GM12875 (cell line): ENCODE measurements around the gene NRL.
A peak's percentile ranks its signal among the peaks of the same experiment; 100 is the strongest.

Experiments
- H3K4me3 ChIP-seq: one replicate; pipeline ENCODE4 v1.5.1; 2011; ENCODE audit warnings: low read depth, low read length, control low read depth
- TF ChIP-seq, protein P1 (sequence below): IDR thresholded peaks from 2 replicates; pipeline ENCODE4 v1.5.1; 2011; ENCODE audit warnings: low read depth, mild to moderate bottlenecking, control low read depth, inconsistent platforms, low read length, moderate library complexity, borderline replicate concordance; ENCODE audit not compliant: insufficient read depth

The NRL gene

DNA sequence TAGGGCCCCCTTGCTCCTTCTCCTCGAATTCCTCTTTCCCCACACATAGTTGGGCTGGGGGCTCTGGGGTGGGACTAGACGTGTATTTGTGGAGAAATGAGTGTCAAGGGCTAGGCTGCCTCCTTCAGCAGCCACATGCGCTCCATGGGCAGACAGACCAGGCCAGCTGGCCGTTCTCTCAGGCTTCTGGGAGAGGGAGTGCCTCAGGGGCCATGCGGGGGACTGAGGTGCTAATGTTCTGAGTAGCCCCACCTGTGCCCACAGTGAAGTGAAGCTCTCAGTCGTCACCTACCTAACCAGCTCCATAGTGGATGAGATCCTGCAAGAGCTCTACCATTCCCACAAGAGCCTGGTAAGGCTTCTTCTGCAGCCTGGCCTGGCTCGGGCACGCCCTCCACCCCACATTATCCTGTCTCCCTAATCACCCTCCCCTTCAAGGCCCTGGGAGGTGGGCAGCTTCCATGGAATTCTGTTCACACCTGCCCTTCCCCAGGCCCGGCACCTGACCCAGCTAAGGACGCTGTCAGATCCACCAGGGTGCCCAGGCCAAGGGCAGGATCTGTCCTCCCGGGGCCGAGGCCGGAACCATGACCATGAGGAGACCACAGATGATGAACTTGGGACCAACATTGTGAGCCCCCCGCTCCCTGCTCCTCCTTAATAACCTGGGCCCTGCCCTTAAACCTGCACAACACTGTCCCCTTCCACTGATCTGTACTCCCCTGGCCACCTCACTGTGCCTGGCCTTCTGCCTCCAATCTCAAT lies 52.4 kb downstream of the NRL start:
- no peak overlapping the region for H3K4me3 ChIP-seq
- TF ChIP-seq, protein P1, sequence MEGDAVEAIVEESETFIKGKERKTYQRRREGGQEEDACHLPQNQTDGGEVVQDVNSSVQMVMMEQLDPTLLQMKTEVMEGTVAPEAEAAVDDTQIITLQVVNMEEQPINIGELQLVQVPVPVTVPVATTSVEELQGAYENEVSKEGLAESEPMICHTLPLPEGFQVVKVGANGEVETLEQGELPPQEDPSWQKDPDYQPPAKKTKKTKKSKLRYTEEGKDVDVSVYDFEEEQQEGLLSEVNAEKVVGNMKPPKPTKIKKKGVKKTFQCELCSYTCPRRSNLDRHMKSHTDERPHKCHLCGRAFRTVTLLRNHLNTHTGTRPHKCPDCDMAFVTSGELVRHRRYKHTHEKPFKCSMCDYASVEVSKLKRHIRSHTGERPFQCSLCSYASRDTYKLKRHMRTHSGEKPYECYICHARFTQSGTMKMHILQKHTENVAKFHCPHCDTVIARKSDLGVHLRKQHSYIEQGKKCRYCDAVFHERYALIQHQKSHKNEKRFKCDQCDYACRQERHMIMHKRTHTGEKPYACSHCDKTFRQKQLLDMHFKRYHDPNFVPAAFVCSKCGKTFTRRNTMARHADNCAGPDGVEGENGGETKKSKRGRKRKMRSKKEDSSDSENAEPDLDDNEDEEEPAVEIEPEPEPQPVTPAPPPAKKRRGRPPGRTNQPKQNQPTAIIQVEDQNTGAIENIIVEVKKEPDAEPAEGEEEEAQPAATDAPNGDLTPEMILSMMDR, result no peak

DNA sequence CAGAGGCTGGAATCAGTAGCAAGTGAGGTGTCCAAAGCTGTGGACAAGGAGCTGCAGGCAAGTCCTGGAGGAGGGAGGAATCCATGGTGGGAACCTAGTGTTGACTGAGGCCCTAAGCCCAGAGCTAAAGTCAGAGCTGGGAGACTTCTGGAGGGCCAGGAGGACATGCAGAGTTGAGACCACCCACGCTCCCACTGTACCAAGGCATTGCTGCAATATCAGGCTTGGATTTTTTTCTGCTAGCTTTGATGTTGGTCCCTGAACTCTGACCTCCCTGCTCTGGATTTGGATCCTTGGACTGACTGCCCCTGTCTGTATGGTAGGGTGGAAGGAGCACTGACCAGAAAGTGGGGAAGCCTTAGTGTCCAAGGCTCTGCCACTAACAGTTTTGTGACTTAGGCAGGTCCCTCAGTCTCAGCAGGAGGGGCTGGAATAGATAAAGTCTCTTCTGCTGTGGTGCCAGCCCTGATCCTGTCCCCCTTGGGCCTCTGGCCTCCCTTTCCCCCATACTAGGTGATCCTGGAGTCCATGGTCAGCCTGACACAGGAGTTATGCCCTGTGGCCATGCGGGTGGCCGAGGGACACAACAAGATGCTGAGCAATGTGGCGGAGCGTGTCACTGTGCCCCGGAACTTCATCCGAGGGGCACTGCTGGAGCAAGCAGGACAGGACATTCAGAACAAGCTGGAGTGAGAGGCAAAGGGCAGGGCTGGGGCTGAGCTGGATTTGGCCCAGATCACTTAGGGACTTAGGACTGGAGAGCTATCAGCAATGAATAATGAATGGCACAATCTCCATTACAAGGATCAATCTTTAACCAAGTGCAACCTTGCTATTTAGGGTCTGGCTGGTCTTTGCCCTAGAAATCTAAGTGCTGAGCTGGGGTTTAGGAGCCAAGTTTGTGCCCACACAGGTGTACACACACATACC lies 53.5 kb downstream of the NRL start:
- no peak overlapping the region for H3K4me3 ChIP-seq
- TF ChIP-seq, protein P1, result no peak

DNA sequence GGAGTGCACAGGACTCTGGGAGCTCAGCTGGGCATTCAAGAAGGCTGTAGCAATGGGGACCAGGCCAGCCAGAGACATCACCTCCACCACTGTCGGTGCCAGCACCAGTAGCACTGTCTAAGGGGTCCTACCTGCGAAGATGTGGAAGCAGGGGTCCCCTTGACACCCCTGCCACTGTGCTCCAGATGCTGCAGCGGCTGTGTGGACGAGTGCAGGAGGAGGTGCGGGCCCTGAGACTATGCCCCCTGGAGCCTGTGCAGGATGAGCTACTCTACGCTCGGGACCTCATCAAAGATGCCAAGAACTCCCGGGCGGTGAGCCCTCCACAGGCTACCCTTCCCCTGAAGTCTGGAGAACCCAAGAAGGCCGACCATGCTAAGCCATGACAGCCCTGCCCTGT lies 54.3 kb downstream of the NRL start:
- TF ChIP-seq, protein P1, result no peak

DNA sequence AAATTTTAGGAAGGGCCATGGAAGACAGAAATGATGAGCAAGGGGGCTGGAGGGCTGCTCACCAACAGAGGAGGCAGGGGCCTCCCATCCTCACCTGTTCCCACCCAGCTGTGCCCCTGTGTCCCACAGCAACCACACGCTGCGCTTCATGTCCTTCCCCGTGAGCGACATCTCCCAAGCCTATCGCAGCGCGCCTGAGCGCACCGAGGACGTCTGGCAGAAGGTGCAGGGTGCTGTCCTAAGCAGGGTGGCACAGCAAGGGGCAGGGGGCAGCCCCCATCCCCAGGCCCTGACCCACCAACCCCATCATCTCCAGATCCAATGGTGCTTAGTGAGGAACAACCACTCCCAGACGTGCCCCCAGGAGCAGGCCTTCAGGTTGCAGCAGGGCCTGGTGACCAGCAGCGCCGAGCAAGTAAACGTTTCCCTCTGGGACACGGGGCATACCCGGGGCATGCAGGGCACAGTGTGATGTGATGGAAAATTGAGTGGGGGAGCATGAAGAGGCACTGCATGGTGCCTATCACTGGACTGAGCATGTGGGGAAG lies 54.8 kb downstream of the NRL start:
- no peak overlapping the region for H3K4me3 ChIP-seq
- TF ChIP-seq, protein P1, result no peak

More for the DNA sequence above, 54.3 kb downstream of the NRL start:
- H3K4me3 ChIP-seq, result no peak overlapping the region

DNA sequence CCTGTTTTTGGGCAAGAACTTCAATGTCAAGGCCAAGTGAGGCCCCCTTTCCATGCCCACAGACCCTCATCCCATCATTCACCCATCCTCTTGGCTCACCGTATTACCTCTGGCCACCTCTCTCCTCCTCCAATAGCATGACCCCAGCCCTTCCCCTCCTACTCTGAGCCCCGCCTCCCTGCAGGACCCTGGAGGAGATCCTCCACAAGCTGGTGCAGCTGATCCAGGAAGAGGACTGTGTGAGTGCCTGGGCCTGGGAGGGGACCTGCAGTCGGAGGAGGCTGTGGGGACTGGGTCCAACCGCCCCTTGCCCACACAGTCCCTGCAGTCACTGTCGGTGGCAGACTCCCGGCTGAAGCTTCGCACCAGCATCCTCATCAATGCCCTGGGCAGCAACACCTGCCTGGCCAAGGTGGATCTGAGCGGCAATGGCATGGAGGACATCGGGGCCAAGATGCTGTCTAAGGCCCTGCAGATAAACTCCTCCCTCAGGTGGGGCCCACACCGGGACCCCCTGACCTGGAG lies 55.7 kb downstream of the NRL start:
- TF ChIP-seq, protein P1, result no peak
- H3K4me3 ChIP-seq, result no peak overlapping the region

DNA sequence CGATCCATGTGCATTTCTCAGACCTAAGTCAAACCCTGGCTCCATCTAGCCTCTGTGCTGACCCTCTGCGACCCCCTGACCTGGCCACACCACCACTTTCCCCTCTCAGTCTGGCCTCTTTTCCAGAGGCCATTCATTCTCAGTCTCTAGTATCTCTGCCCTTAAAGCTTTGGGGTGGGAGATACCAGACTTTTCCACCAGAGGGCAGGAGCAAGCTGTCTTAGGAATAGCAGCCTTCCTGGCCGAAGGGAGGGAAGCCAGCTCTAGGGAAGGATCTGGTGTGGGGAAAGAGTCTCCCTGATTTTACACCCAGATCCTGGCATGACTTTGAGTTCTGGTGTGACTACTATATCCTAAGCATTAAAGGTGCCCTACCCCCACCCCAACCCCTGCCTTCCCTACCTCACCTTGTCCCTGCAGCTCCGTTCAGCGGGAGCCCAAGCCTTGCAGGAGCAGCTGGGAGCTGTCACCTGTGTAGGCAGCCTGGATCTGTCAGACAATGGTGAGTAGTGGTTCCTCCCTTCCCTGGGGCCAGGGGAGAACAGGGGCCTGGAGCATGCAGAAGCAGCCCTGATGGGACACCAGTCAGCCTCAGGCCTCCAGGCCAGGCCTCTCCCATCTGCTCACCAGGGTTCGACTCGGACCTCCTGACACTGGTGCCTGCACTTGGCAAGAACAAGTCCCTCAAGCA lies 56.3 kb downstream of the NRL start:
- TF ChIP-seq, protein P1, result peak; percentile 67
- H3K4me3 ChIP-seq, result no peak overlapping the region
